HS-27A (cell line): ENCODE measurements around the gene TTLL9.
A peak's percentile ranks its signal among the peaks of the same experiment; 100 is the strongest.

Experiments
- DNase-seq: peaks from one replicate; pipeline ENCODE4 v3.0.0-alpha.2; 2012; ENCODE audit warnings: low read depth, missing footprints

Gene TTLL9

DNA sequence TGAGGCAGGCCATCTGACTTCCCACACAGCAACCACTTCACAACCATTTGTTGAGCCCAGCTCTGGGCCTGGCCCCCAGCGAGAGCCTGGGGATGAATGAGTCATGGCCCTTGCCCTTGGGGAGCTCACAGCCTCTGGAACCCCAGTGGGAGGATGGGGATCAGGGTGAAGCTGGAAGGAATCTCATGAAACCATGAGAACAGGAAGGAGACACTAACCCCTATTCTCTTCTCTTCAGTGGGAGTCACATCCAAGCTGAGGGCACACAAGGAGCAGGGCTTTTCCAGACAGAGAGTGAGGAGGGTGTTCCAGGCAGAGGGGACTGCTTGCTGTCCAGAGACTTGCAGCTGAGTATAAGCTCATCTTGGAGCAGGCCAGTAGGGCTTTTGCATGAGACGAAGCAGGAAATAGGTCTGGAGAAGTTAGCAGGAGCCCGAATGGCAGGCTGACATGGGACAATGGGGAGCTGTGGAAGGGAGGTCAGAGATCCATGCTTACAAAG, 32.5 kb upstream of the TTLL9 start:
- DNase-seq = no peak

DNA sequence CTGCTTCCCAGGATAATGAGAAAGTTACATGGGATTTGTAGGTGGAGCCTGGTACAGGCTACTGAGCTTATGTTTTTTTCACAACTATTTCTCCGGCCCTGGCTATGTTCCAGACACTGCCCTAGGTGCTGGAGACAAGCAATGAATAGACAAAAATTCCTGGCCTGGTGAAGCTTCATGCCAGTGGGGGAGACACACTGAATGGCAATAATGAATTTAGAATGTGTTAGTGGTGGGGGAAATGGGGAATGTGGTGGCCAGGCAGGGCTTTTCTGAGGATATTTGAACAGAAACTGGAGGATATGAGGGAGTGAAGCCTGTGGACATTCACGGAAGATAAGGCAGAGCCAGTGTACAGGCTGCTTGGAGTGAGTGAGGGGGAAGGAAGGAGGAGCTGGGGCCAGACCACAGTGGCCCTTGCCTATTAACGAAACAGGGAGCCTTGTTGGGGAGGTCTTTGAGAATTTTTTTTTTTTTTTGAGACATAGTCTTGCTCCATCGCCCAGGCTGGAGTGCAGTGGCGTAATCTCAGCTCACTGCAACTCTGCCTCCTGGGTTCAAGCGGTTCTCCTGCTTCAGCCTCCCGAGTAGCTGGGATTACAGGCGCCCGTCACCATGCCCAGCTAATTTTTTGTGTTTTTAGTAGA, 31.7 kb upstream of the TTLL9 start:
- no peak for DNase-seq

DNA sequence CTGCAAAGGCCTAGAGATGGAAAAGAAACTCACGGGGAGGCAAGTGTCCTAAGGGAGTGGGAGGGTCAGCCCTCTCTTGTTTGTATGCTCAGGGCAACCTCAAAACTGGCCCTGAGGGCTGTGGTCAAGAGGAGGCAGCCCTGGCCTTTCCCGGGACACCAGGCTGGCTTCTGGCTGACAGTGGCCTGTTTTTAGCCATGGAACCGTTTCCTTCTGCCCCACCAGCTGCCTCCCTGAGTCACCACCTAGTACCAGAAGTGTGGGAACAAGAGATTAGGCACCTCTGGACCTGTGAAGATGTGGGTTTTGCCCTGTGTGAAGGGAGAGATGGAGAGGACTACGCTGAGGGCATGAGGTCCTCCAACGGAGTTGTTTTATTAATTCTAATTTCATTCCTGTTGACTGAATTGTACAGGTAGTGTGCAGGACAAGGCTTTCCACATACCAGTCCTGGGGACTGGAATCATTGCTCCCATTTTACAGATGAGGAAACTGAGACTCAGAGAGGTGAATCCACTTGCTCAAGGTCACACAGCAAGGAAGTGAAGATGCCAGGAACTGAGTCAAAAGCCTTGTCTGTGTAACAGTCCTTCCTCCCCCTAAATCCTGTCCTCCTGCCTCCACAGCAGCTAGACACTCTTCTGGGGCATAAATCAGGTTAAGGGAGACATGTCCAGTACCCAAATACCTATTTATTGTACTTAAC, 30.5 kb upstream of the TTLL9 start:
- DNase-seq = no peak

DNA sequence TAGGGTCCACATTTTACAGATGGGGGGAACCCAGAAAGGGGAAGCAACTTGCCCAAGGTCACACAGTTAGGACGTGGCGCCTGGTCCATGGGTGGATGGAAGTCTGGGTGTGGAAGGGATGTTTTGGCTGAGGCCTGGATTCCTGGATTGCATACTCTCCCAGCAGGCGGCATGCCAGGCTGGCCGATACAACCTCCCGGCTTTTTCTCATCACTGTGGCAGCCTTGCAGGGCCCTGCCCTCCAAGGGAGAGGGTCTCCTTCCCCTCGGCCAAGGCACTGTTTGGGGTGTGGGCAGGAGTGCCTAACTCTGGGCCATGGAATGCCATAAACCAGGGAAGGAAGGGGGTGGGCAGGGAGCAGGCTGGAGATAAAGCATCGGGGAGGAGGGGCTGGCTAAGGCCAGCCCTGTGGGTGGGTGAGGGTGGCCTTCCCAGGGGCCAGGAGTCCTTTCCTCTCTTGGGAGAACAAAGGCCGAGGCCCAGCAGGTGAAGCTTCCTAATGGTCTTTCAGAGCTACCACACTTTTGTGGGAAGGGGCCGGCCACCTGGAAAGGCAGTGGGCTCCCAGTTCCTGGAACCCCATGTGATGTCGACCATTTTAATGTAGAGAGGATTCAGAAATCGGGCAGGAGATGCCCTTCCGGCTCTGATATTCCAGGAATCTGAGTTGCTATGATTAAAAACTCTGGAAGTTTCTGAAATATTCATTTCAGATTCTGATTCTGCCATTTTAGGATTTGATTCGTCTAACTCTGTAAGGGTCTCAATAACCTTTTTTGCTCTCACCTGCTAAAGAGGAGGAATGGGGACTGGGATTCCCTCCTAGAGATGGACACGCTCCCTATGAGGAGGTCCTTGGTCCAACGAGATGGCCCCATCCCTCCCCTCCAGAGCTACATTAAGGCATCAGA, 29.3 kb upstream of the TTLL9 start:
- DNase-seq = no peak

DNA sequence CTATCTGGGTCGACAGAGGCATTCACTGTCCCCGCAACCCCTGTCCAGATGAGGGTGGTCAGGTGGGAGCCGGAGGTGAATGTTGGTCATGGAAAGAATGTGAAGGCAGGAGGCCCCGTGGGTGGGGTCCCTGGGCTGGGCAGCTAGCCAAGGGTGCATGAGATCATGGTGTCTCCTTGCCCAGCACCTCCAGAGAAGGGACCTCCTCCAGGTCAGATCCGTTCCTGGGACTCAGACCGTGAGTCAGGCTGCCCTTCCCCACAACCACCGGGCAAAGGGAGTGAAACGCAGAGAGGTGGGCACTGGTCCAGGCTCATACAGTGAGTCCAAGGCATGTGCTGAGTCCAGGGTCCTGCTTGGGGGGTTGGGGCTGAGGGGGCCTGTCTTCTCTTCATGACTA, 28.5 kb upstream of the TTLL9 start:
- peak; percentile 88 for DNase-seq

DNA sequence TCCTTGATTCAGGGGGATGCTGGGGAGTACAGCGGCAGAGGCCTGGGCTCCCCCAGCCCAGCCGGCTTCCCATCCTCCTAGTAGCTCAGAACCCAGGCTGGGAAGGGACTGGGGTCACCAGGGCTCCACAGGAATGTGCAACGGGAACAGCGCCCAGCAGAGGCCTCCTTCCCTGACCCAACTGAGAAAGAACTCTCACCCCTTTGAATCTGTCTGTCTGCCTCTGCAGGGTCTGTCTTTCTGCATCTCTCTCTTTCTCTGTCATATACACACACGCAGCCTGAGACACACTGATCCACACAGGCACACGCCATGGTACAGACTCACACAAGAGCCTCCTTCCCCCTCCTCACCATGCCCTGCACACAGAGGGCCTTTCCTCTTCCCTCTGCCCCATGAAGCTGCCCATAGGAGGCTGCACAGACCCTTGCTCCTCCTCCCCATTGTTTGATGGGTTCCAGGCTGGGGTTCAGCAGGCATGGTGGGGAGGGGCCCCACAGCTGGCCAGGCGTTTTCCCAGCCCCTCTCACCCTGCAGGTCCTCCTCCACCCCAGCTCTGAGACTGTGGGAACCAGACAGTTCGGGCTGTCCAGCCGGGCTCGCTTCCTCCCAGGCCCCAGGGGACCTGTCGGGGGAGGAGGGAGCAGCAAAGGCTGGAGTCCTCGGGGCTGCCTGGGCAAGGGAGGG, 27.8 kb upstream of the TTLL9 start:
- no peak for DNase-seq

DNA sequence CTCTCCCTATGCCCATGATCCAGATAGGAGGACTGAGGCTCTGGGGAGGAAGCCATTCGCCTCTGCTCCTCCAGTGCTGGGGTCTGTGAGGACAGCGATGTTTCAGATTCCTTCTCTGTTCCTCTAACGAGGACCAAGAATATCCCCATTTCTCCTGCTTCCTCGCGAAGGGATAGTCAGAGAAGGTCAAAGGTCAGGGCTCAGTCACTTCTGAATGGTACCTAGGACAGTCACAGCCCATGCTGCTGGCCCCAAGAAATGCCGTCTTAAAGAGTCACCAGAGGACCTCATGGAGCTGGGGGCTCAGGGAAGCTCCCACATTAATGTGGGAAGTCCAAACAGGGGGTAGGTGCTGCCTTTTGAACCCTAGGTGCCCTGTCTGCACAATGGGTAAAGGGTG, 27.1 kb upstream of the TTLL9 start:
- no peak for DNase-seq

DNA sequence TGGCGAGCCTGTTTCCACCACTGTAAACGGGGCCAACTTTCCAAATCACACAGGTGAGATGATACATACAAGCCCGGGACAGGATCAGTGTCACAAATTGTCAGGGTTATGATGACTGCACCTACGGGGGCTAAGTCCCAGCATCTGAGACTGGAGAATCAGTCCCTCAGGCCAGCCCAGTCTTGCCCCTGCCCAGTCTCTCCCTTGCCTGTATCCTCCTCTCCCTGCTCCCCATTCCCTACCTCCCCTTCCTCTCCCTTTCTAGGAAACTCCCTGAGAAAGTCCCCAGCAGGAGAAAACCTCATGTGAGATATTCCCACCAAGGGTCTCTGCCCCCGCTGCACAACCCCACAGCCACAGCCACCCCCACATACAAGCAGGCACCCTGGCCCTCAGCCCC, 26.6 kb upstream of the TTLL9 start:
- no peak for DNase-seq

DNA sequence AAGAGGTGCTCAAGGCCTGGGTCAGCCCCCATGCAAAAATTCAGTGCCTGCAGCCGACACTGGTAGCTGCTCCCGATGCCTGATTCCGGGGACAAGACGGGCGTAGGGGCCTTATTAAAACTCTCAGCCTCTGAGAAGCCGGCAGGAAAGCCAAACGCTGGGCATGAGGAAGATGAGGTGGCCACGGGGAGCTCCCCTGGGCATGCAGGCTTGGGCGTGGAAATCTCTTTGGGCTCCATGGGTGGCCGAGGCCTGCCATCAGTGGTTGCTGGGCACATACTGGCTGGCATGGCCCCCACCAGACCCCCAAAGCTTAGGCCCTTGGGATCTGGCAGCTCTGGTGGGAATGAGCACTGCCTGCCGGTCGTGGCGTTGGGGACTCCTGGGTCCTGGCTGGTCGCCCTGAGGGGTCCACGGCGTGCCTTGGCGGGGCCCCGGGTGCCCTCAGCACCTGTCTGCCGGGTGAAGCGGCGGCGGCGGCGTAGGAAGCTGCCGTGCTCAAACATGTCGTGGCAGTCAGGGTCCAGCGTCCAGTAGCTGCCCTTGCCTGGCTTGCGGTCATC, 25.6 kb upstream of the TTLL9 start:
- no peak for DNase-seq

DNA sequence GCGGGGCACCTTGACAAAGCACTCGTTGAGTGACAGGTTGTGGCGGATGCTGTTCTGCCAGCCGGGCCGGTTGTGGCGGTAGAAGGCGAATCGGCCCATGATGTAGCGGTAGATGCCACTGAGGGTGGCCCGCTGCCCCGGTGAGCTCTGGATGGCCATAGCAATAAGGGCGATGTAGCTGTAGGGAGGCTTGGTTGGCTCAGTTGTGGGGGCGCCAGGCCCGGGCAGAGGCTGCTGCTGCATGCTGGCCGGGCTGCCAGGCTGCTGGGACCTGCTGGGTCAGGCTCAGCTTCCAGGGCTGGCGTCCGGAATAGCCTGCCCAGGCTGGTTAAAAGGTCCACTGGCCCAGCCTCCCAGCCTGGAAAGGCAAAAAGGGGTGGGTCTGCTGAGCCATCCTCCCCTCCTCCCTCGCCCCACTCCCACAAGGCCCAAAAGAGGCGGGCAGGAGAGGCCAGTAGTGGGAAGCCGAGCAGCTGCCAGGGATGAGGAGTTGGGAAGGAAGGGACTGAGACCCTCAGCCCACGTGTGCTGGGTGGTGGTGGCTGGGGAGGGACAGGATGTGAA, 25.1 kb upstream of the TTLL9 start, which contains the start of gene FOXS1:
FOXS1 (minus strand) TSS at position 305 of the 564 bp plus-strand sequence; CDS start at position 243, 62 bp downstream.
- no peak for DNase-seq

DNA sequence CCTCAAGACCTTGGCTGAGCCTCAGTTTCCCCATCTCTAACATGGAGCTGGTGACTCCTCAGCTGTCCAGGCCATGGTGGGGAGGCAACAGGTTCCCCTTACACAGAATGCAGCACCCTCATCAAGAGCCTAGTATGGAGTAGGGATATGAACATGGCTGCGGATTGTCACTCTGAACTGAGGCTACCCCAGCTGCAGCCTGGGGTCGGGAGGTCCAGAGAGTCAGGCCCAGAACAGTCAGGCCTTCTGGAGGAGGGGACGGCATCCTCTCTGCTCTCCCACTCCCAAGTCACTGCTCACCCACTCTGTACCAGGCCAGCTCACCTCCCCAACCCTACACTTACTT, 23.7 kb upstream of the TTLL9 start:
- DNase-seq = no peak

DNA sequence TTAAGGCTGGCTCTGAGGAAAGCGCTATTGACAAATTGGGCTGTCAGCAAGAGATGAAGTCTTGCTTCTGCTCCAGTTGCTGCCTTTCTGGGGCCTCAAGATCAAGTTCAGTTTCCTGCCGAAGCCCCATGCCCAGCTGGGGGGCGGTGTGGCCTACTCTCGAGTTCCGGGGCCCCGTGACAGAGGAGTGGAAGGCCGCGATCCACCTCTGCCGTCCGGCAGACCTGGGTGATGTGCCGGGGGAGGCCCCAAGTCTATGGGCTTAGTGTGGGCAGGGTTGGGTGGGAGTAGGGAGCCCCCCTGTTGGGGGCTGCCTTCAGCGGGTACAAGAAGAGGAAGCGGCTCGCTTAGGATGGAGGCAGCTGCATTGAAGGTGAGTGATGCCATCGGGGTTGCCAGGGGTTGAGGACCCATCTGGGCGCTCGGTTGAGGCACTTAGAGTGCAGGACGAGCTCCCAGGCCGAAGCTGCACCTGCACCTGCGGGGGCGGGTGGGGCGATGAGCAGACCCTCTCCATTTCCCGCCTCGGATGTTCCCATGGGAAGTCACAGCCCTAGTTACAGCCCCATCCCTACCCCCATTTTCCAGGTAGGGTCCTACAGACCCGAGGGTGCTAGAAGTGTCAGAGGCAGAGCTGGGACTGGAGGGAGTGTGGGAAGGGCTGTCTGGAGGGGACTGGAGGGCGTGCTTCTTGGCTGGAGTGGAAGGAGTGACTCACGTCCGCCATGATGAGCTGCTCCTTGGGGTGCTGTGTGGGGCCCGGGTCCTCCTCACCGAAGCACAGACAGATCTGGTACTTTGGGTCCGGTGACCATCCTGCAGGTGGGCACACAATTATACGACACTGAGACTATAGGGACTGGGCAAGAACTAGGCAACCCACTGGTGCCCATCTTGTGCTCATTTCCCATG, 22.1 kb upstream of the TTLL9 start:
- no peak for DNase-seq

DNA sequence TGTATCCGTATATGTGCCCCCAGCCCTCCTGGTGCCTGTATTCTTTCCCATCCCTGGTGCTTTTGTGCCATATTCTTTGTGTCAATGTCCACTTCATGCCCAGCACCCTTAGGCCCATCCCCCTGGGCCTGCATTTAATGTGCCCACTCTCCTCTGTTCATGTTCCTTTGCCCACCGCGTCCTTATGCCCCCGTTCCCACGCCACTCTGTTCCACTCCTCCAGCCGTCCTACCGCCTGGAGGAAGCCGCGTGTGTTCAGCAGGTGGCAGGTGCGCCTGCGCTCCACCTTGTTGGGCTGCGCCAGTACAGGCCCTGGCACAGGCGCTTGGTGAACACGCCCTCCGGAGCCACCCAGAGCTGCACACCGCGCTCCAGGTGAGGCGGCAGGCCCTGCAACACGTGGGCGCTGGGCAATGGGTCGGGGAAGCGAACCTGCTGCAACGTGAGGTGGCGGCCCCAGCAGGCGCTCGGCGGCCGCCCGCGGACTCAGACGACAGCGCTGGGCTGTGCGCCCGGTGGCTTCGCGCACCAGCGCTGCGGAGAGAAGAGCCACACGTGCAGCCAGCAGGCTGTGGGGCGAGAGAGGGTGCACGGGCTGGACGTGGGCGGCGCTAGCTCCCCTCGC, 21.0 kb upstream of the TTLL9 start:
- DNase-seq = no peak

DNA sequence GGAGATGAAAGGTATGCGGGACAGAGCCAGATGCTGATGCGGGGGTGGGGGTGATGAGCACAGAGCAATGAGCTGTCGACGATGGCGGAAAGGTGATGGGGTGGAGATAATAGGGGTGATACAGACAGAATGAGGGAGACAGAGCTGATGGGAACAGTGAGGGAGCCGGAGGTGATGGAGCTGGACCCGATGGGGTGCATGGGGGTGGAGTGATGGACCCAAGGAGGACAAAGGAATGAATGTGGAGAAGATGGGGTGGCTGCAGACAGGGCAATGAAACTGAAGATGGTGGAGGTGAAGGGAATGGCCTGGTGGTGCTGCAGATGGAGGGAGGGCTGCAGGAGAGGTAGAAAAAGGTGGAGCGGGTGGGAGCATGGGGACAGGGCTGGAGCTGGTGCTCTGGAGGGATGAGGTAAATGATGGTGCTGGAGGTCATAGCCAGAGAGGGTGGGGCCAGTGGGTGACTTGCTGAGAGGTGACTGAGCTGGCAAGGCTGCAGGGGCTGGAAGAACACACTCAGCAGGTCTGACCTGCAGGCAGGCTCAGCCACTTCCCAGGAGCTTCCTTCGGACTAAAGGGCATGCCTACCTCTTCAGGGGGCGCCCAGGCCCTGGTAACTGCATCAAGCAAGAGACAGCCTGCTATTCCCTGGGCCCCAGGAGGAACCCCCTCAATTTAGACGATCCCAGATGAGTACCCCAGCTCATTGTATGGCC, 19.0 kb upstream of the TTLL9 start:
- no peak for DNase-seq

DNA sequence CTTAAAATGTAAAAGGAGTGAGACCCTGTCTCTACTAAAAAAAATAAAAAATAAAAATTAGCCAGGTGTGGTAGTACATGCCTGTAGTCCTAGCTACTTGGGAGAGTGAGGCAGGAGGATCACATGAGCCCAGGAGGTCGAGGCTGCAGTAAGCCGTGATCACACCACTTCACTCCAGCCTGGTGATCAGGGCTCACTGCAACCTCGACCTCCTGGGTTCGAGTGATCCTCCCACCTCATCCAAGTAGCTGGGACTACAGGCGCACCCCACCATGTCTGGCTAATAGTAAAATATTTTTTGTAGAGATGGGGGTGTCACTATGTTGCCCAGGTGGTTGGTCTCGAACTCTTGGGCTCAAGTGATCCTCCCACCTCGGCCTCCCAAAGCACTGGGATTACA, 17.0 kb upstream of the TTLL9 start:
- no peak for DNase-seq

DNA sequence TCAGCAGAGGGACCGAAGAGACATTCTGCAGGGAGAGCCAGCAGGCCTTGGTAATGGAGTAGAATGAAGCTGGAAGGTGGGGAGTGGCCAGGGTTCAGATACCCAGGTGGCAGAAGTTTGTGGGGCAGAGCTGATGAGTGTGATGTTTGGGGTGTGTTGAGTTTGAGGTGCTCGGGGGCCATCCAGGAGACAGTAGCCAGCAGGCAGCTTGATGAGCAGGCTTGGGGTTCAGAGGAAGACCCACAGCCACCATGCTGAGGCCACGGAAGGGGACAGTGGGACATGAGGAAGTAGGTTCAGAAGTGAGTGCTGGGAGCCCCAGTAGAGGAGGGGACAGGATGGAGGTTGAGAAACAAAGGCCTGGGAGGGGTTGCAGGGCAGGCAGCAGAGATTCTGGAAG, 13.9 kb upstream of the TTLL9 start:
- no peak for DNase-seq

DNA sequence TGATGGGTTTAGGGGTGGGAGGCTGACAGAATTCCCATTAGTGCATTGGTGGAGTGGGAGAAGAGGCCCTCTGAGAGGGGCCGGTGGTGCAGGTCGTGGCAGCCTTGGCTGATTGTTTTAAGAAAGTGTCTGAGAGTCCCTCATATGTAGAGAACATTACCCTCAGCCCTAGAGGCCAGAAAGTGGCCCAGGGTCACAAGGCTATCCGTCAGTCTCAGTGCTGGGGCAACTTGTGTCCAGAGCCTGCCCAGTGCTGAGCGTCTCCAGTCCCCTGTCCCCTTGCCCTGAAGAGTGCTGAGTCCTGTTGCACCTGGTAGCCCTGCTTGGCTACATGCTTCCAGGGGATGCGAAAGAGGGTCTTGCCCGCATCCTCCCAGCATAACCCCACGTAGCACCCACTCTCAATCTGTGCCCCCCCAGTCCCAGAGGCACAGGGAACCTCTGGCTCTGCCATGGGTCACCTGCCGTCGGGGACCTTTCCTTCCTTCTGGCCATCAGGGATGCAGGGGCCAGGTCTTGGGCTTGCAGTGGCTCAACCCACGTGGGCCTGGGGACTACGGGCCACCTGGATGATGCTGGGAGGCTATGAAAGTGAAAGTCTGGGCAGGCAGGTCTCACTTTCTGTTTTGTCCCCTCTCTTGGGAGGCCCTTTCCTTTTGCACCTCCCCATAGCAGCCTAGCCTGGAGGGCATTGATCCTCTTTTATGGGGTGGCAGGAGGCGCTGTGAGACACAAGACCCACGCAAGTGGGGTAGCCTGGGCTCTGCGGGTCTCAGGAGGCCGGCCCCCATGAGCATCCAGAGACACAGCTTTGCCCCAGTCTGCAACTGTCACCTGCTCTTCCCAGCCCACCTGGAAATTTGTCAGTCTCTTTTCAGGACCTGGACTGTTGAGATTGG, 12.3 kb upstream of the TTLL9 start:
- DNase-seq = no peak

DNA sequence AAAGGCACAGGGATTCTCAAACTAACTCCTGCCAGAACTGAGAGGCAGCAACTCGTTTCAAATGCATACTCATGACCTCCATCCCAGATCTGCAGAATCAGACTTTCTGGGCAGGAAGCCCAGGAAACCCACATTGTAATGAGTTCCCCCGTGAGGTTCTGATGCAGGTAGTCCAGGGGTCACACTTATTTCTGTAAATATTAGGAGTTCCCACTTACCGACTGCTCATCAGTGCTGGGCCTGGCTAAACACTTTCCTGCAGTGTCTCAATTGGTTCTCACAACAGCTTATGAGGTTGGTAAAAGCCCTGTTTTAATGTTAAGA, 11.7 kb upstream of the TTLL9 start:
- DNase-seq = no peak
